ENCODE results near the gene ASIC4.
A peak's percentile ranks its signal among the peaks of the same experiment; 100 is the strongest.

The ASIC4 gene

GRCh38 chr2:219482674-219483405 lies 31.4 kb upstream of the ASIC4 start:
- no peak for DNase-seq (ENCODE audit: low read depth in 2 of 2)

- DNase-seq (ENCODE audit: low read depth in 2 of 2) = no peak
Observed at GRCh38 chr2:219483451-219484342, 30.6 kb upstream of the ASIC4 start.

- DNase-seq (ENCODE audit: low read depth in 2 of 2) = no peak
Observed at GRCh38 chr2:219484343-219485200, 29.7 kb upstream of the ASIC4 start.

- no peak for DNase-seq (ENCODE audit: low read depth in 2 of 2)
Observed at GRCh38 chr2:219485201-219485580, 29.1 kb upstream of the ASIC4 start.

- DNase-seq (ENCODE audit: low read depth in 2 of 2) = no peak
Observed at GRCh38 chr2:219486380-219486959, 27.8 kb upstream of the ASIC4 start.

DNA sequence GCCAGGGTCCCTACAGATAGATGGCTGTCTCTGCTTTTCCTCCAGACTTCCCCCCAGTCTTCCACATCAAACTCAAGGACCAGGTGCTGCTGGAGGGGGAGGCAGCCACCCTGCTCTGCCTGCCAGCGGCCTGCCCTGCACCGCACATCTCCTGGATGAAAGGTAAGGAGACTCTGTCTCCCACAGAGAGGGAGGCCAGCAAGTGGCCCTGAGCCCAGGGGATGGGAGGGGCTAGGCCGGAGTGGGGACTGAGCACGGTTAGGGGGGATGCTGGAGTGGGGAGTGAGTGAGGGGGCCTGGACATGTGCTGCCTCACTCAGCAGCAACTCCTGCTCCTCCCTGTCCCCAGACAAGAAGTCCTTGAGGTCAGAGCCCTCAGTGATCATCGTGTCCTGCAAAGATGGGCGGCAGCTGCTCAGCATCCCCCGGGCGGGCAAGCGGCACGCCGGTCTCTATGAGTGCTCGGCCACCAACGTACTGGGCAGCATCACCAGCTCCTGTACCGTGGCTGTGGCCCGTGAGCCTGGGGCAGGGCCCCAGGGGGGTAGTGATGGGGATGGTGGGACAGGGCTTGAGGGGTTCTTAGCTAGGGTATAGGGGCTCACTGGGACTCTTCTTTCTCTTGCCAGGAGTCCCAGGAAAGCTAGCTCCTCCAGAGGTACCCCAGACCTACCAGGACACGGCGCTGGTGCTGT lies 26.0 kb upstream of the ASIC4 start:
- DNase-seq (ENCODE audit: low read depth in 2 of 2) = no peak

DNA sequence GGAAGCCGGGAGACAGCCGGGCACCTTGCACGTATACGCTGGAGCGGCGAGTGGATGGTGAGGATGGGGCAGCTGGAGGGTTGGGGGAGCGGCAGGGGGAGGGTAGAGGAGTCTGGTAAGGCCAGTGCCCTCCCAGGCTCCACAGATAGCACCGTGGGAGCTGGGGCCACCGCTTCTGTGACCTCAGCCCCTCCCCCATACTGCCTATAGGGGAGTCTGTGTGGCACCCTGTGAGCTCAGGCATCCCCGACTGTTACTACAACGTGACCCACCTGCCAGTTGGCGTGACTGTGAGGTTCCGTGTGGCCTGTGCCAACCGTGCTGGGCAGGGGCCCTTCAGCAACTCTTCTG lies 25.5 kb upstream of the ASIC4 start:
- no peak for DNase-seq (ENCODE audit: low read depth in 2 of 2)

DNA sequence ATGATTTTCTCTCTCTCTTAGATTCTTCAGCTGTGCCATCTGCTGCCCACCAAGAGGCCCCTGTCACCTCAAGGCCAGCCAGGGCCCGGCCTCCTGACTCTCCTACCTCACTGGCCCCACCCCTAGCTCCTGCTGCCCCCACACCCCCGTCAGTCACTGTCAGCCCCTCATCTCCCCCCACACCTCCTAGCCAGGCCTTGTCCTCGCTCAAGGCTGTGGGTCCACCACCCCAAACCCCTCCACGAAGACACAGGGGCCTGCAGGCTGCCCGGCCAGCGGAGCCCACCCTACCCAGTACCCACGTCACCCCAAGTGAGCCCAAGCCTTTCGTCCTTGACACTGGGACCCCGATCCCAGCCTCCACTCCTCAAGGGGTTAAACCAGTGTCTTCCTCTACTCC lies 25.0 kb upstream of the ASIC4 start:
- no peak for DNase-seq (ENCODE audit: low read depth in 2 of 2)

GRCh38 chr2:219490186-219490585 lies 24.1 kb upstream of the ASIC4 start:
- no peak for DNase-seq (ENCODE audit: low read depth in 2 of 2)

- DNase-seq (ENCODE audit: low read depth in 2 of 2) = no peak
Observed at GRCh38 chr2:219490600-219491130, 23.6 kb upstream of the ASIC4 start.

DNA sequence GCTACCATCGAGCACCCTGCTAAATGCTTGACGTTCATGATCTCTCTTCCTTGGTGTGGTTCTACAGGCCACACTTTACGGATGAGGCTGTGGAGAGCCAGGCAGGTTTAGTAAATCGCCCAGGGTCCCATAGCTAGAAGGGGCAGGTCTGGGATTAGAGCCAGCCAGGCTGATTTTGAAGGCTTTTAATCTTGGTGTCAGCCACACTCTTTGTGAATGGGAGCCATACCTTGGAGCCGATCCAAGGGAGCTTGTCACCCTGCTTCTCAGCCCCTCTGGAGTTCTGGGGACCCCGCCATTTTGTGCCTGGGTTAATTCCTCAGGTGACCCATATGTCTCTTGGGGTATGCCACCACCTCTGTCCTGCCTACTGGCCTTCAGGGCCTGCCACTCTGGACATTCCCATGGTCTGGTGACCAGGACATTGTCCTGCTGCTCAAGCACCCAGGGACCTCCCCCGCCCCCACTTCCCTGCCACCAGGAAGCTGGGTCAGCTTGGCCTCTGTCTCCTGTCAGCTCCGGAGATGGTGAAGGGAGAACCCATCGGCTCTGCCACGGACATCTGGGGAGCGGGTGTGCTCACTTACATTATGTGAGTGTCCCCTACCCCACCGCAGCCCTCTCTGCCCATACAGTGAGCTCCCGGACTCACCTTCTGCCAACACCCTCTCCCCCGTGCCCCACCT lies 22.9 kb upstream of the ASIC4 start:
- no peak for DNase-seq (ENCODE audit: low read depth in 2 of 2)

DNA sequence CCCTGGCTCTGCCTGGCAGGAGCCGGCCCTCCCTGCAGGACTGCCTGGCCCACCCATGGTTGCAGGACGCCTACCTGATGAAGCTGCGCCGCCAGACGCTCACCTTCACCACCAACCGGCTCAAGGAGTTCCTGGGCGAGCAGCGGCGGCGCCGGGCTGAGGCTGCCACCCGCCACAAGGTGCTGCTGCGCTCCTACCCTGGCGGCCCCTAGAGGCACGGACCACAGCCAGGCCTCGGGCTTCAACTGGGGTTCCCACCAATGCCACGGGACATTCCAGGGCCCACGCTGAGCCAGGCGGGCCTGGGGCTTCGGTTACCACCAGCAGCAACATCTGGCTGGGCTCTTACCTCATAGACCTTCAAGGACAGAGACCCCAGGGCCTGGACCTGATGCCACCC lies 21.7 kb upstream of the ASIC4 start:
- DNase-seq (ENCODE audit: low read depth in 2 of 2) = no peak

GRCh38 chr2:219493086-219493485 lies 21.2 kb upstream of the ASIC4 start:
- no peak for DNase-seq (ENCODE audit: low read depth in 2 of 2)

DNA sequence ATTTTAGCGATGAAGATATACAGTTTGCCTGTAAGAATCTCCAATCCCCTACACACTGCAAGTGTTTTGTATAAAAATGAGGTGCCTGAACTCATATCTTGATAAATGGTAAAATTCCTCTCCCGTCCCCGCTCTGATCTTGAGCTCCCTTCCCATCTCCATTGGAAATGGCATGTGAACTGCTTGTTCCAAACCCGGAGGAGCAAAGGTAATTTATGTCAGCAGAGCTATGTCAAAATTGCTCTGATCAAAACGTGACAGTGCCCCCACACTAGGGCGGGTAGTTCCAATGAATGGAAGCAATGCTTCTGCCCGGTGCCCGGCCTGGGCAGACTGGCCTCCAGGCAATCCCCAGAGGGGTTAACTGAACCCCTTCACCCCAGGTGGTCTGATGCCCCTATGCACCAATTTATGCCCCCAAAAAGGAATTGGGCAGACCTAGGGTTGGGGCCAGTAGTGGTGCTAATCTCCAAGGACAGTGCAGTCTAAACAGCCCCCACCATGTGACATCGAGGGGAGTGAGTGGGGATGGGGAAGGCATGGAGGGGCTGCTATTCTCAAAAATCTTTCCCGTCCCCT lies 19.2 kb upstream of the ASIC4 start:
- DNase-seq (ENCODE audit: low read depth in 2 of 2) = no peak

DNA sequence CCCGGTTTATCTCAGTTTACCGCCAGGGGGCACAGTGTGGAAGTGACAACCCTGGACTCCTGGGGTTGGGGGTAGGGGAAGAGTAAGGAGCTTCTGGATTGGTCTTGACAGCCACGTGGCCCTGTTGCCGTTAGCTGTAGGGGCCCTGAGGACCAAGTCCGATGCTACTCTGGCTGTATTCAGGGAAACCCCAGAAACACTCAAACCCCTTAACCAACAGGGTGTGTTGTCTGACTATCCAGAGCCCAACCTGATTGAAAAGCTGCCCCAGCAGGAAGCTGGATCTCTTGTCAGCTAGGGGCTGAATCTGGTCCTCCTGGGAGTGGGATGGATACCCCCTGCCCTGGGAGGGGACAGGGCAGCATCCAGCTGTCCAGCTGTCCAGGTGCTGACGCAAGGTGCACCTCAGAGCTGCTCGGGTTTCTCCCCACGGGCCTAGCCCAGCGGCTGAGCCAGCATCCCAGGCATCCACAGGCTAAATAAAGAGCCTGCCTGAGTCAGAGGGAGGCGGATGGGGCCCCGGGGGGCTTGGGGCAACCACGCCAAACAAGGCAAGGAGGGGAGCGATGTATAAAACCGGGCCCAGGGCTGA lies 18.7 kb upstream of the ASIC4 start:
- DNase-seq (ENCODE audit: low read depth in 2 of 2) = peak in 1 of 2 donors; percentile 16

DNA sequence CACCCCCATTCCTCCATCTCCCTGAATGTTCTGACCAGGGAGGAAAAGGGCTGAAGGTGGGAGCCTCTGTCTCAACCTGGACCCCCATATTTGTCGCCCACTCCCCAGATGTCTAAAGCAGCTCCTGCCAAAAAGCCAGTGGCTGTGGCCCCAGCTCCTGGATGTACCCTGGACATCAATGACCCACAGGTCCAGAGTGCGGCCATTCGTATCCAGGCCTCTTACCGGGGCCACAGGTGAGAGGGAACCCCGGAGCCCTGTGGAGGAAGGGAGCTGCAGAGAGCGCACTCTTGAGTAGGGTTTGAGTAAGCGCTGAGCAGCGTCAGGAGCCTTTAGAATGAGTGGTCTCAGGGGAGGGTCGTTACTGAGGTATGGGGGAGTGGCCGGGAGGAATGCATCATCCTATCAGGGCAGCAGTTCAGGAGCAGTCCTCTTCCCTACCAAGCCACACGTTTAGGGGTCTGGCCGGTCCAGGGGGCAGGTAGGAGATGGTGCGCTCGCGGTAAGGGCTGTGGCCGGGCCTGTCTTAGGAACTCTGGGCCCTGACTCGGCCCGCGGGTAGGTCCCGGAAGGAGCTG lies 17.9 kb upstream of the ASIC4 start:
- DNase-seq (ENCODE audit: low read depth in 2 of 2) = no peak

GRCh38 chr2:219496825-219497494 lies 17.3 kb upstream of the ASIC4 start:
- no peak for DNase-seq (ENCODE audit: low read depth in 2 of 2)

DNA sequence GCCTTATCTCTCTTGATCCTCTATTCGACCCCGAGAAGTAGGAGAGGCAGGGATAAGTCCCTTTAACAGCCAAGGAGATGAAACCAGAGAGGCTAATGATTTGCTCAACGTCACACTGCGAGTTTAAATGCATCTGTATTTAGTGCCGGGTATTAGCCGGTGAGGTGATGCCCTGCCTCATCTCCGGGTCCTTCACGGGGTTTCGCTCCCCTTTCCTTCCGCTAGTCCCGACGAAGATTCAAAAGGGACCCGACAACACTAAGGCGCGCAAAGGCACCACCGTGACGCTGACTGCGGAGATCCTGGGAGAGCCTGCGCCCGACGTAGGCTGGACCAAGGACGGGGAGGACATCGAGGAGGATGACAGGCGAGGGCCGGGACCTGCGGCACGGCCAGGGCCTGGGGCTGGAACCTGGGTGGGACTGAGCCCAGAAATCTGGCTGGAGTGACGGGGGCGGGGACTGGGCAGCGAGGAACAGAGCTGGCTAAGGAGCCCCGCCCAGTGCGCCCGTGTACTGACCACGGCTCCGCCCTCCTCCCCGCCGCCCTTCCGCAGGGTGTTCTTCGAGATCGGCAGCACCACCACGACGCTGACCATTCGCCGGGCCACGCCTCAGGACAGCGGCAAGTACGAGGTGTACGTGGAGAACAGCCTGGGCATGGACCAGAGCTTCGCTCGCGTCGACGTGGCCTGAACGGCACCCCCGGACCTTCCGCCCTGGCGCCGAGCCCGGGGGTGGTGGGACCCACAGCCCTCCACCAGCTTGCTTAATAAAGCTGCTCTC lies 16.6 kb upstream of the ASIC4 start:
- peak in 1 of 2 donors; percentile 25 for DNase-seq (ENCODE audit: low read depth in 2 of 2)

Data from stimulated activated CD8-positive, alpha-beta memory T cell treated with anti-CD3 and anti-CD28 coated beads, Interleukin-7, amount 100 ng/mL, for 4 hours (primary cell).